Measurements from ENCODE around the gene ENDOV.

The ENDOV gene

GRCh38 chr17:80477647-80478478 lies 62.9 kb downstream of the ENDOV start:
- H3K36me3 ChIP-seq (ENCODE audit: insufficient read depth, low read length) = no peaks in the 10 kb centered on the region
- no peak overlapping the region for H3K4me3 ChIP-seq (ENCODE audit: low read length)
- H2AFZ ChIP-seq (ENCODE audit: low read depth, low read length) = peak overlapping the region; percentile 51
- H3K4me1 ChIP-seq (ENCODE audit: insufficient read depth, low read length) = peaks cover 16% of the 10 kb centered on the region
- H3K27me3 ChIP-seq (ENCODE audit: insufficient read depth, low read length) = peaks cover 70% of the 10 kb centered on the region
- H3K9me3 ChIP-seq (ENCODE audit: low read length) = no peaks in the 10 kb centered on the region

GRCh38 chr17:80478487-80479245 lies 63.7 kb downstream of the ENDOV start:
- H3K4me3 ChIP-seq (ENCODE audit: low read length) = no peak overlapping the region

GRCh38 chr17:80479246-80479566 lies 64.2 kb downstream of the ENDOV start:
- Histone ChIP-seq H3K27me3 (ENCODE audit: insufficient read depth, low read length) (peaks cover 81% of the 10 kb centered on the region), H3K9me3 (ENCODE audit: low read length) (no peaks in the 10 kb centered on the region), H2AFZ (ENCODE audit: low read depth, low read length) (no peak overlapping the region), H3K4me1 (ENCODE audit: insufficient read depth, low read length) (peaks cover 16% of the 10 kb centered on the region), H3K4me3 (ENCODE audit: low read length) (no peak overlapping the region), H3K36me3 (ENCODE audit: insufficient read depth, low read length) (no peaks in the 10 kb centered on the region)

More at GRCh38 chr17:80478487-80479245, 63.7 kb downstream of the ENDOV start:
- Histone ChIP-seq H3K36me3 (ENCODE audit: insufficient read depth, low read length) (no peaks in the 10 kb centered on the region), H3K4me1 (ENCODE audit: insufficient read depth, low read length) (peaks cover 16% of the 10 kb centered on the region), H3K27me3 (ENCODE audit: insufficient read depth, low read length) (peaks cover 78% of the 10 kb centered on the region), H2AFZ (ENCODE audit: low read depth, low read length) (peak overlapping the region; percentile 51), H3K9me3 (ENCODE audit: low read length) (no peaks in the 10 kb centered on the region)

GRCh38 chr17:80480248-80480647 lies 65.3 kb downstream of the ENDOV start:
- Histone ChIP-seq H3K36me3 (ENCODE audit: insufficient read depth, low read length) (no peaks in the 10 kb centered on the region), H3K4me3 (ENCODE audit: low read length) (no peak overlapping the region), H3K4me1 (ENCODE audit: insufficient read depth, low read length) (peaks cover 6% of the 10 kb centered on the region), H3K27me3 (ENCODE audit: insufficient read depth, low read length) (peaks cover 81% of the 10 kb centered on the region), H2AFZ (ENCODE audit: low read depth, low read length) (no peak overlapping the region), H3K9me3 (ENCODE audit: low read length) (no peaks in the 10 kb centered on the region)

- Histone ChIP-seq H3K4me3 (ENCODE audit: low read length) (no peak overlapping the region), H3K27me3 (ENCODE audit: insufficient read depth, low read length) (peaks cover 73% of the 10 kb centered on the region), H3K36me3 (ENCODE audit: insufficient read depth, low read length) (no peaks in the 10 kb centered on the region), H2AFZ (ENCODE audit: low read depth, low read length) (no peak overlapping the region), H3K9me3 (ENCODE audit: low read length) (no peaks in the 10 kb centered on the region), H3K4me1 (ENCODE audit: insufficient read depth, low read length) (peaks cover 7% of the 10 kb centered on the region)
Measured at GRCh38 chr17:80481284-80482057, 66.5 kb downstream of the ENDOV start.

- H3K36me3 ChIP-seq (ENCODE audit: insufficient read depth, low read length) = no peaks in the 10 kb centered on the region
- H3K4me1 ChIP-seq (ENCODE audit: insufficient read depth, low read length) = peaks cover 10% of the 10 kb centered on the region
- H3K27me3 ChIP-seq (ENCODE audit: insufficient read depth, low read length) = peaks cover 69% of the 10 kb centered on the region
- no peak overlapping the region for H3K4me3 ChIP-seq (ENCODE audit: low read length)
- H2AFZ ChIP-seq (ENCODE audit: low read depth, low read length) = no peak overlapping the region
- no peaks in the 10 kb centered on the region for H3K9me3 ChIP-seq (ENCODE audit: low read length)
Measured at GRCh38 chr17:80482058-80482318, 67.0 kb downstream of the ENDOV start.

- H3K4me3 ChIP-seq (ENCODE audit: low read length) = no peak overlapping the region
- peaks cover 61% of the 10 kb centered on the region for H3K27me3 ChIP-seq (ENCODE audit: insufficient read depth, low read length)
- H3K36me3 ChIP-seq (ENCODE audit: insufficient read depth, low read length) = no peaks in the 10 kb centered on the region
- H3K9me3 ChIP-seq (ENCODE audit: low read length) = no peaks in the 10 kb centered on the region
- H3K4me1 ChIP-seq (ENCODE audit: insufficient read depth, low read length) = peaks cover 14% of the 10 kb centered on the region
- no peak overlapping the region for H2AFZ ChIP-seq (ENCODE audit: low read depth, low read length)
Measured at GRCh38 chr17:80482555-80483308, 67.8 kb downstream of the ENDOV start.

- no peak overlapping the region for H2AFZ ChIP-seq (ENCODE audit: low read depth, low read length)
- no peaks in the 10 kb centered on the region for H3K36me3 ChIP-seq (ENCODE audit: insufficient read depth, low read length)
- H3K4me3 ChIP-seq (ENCODE audit: low read length) = no peak overlapping the region
- peaks cover 16% of the 10 kb centered on the region for H3K4me1 ChIP-seq (ENCODE audit: insufficient read depth, low read length)
- H3K27me3 ChIP-seq (ENCODE audit: insufficient read depth, low read length) = peaks cover 40% of the 10 kb centered on the region
- H3K9me3 ChIP-seq (ENCODE audit: low read length) = no peaks in the 10 kb centered on the region
Measured at GRCh38 chr17:80485846-80486245, 70.9 kb downstream of the ENDOV start.

GRCh38 chr17:80486692-80487091 lies 71.7 kb downstream of the ENDOV start:
- H3K27me3 ChIP-seq (ENCODE audit: insufficient read depth, low read length) = peaks cover 32% of the 10 kb centered on the region
- no peaks in the 10 kb centered on the region for H3K9me3 ChIP-seq (ENCODE audit: low read length)
- no peak overlapping the region for H2AFZ ChIP-seq (ENCODE audit: low read depth, low read length)
- H3K36me3 ChIP-seq (ENCODE audit: insufficient read depth, low read length) = no peaks in the 10 kb centered on the region
- no peak overlapping the region for H3K4me3 ChIP-seq (ENCODE audit: low read length)
- peaks cover 24% of the 10 kb centered on the region for H3K4me1 ChIP-seq (ENCODE audit: insufficient read depth, low read length)

- Histone ChIP-seq H3K36me3 (ENCODE audit: insufficient read depth, low read length) (no peaks in the 10 kb centered on the region), H3K4me1 (ENCODE audit: insufficient read depth, low read length) (peaks cover 32% of the 10 kb centered on the region), H2AFZ (ENCODE audit: low read depth, low read length) (no peak overlapping the region), H3K4me3 (ENCODE audit: low read length) (no peak overlapping the region), H3K27me3 (ENCODE audit: insufficient read depth, low read length) (peaks cover 24% of the 10 kb centered on the region), H3K9me3 (ENCODE audit: low read length) (no peaks in the 10 kb centered on the region)
Measured at GRCh38 chr17:80487511-80487910, 72.5 kb downstream of the ENDOV start.
